Activated CD8-positive, alpha-beta T cell treated with anti-CD3 and anti-CD28 coated beads for 36 hours (primary cell): ENCODE measurements around the gene KIRREL3. TPM values are rescaled to one million over a fixed set of nuclear protein-coding genes. Genes with fewer than 3 reads are reported as not detected.

Experiments
- ATAC-seq: fragments of 200-7000 bp; cut with Tn5 transposase; one replicate; pipeline ENCODE4 v1.10.0; 2021; ENCODE audit warnings: mild to moderate bottlenecking, moderate library complexity
- CTCF ChIA-PET: fragments of 350-600 bp; sonication (Branson Sonifier 250); formaldehyde crosslinking; loops from one replicate; lab custom pipeline; 2021; ENCODE audit warnings: antibody characterized with exemption; lab: Charles Lee
- POLR2A ChIA-PET: fragments of 350-600 bp; sonication (Branson Sonifier 250); formaldehyde crosslinking; loops from one replicate; lab custom pipeline; 2021; ENCODE audit warnings: antibody characterized with exemption; lab: Charles Lee
- DNase-seq: peaks from one replicate; pipeline ENCODE4 v3.0.0-alpha.2; 2020
- H3K27ac Mint-ChIP-seq: one replicate; pipeline ENCODE4 v1.8.0; 2021; ENCODE audit warnings: mild to moderate bottlenecking, mixed read lengths
- H3K27me3 Mint-ChIP-seq: one replicate; pipeline ENCODE4 v1.8.0; 2021; ENCODE audit warnings: mixed read lengths
- H3K36me3 Mint-ChIP-seq: one replicate; pipeline ENCODE4 v1.8.0; 2021; ENCODE audit warnings: low read depth, mixed read lengths
- H3K4me1 Mint-ChIP-seq: one replicate; pipeline ENCODE4 v1.8.0; 2021; ENCODE audit warnings: low read depth, mixed read lengths
- H3K4me3 Mint-ChIP-seq: one replicate; pipeline ENCODE4 v1.8.0; 2021; ENCODE audit warnings: mild to moderate bottlenecking, moderate library complexity, mixed read lengths
- H3K9me3 Mint-ChIP-seq: one replicate; pipeline ENCODE4 v1.8.0; 2021; ENCODE audit warnings: mixed read lengths
- intact Hi-C: fragments of 100-400 bp; cut with micrococcal nuclease; formaldehyde crosslinking; loops from one replicate; pipeline ENCODE4 v1.10.0; 2022
- total RNA-seq, 2 experiments: library from RNA; stranded (reverse); gene quantifications; one replicate each; pipeline ENCODE4 v1.2.3, GENCODE V29; 2021
- TF ChIP-seq, protein P1 (sequence below): fragments of 200-600 bp; IDR thresholded peaks from one replicate; pipeline ENCODE4 v1.8.0; 2022; ENCODE audit warnings: antibody characterized with exemption, mild to moderate bottlenecking

The KIRREL3 gene
- total RNA-seq, 2 experiments from 2014 or later, result not detected

DNA sequence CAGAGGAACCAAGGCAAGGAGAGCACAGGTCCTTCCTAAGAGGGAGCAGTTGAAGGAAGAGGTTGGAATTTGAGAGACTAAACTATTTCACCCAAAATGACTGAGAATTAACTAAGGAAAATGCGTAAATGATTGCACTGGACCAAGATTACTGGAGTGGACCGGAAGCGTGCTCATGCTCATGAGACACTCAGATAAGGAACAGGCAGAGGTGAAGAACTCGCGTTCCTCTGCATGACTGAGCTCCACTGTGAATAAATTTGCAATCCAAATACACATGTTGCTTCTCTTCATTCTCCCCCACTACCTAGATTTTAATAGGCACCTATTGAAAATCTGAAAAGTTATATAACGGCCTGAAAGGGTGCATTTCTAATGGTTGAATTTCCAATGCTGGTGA lies 207.0 kb downstream of the KIRREL3 start:
- Mint-ChIP-seq H3K27me3 (peaks cover 3% of the 10 kb centered on the region), H3K4me1 (no peaks in the 10 kb centered on the region), H3K4me3 (no peak overlapping the region), H3K9me3 (no peaks in the 10 kb centered on the region), H3K36me3 (no peaks in the 10 kb centered on the region), H3K27ac (no peak overlapping the region)
- TF ChIP-seq, protein P1, sequence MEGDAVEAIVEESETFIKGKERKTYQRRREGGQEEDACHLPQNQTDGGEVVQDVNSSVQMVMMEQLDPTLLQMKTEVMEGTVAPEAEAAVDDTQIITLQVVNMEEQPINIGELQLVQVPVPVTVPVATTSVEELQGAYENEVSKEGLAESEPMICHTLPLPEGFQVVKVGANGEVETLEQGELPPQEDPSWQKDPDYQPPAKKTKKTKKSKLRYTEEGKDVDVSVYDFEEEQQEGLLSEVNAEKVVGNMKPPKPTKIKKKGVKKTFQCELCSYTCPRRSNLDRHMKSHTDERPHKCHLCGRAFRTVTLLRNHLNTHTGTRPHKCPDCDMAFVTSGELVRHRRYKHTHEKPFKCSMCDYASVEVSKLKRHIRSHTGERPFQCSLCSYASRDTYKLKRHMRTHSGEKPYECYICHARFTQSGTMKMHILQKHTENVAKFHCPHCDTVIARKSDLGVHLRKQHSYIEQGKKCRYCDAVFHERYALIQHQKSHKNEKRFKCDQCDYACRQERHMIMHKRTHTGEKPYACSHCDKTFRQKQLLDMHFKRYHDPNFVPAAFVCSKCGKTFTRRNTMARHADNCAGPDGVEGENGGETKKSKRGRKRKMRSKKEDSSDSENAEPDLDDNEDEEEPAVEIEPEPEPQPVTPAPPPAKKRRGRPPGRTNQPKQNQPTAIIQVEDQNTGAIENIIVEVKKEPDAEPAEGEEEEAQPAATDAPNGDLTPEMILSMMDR, result no peak
- ATAC-seq (no peak), DNase-seq (no peak)
- intact Hi-C loops, result no loop called here
- ChIA-PET POLR2A (no interaction called here), CTCF (no interaction called here)

DNA sequence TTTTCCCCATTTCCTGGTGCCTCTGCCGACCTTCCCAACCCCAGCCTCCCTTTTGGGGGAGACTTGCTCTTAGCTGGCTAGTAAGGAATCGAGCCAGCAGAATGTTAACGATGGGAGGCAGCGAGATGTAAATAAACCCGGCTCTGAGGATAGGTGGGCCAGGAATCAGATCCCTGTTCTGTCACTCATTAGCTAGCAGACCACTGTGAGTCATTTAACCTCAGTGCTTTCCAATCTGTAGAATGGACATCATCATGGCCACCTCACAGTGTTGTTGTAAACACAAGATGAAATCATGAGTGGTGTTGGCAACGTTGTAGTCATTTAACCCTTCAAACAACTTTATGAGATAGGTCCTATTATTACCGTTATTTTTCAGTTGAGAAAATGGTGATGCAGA lies 208.6 kb downstream of the KIRREL3 start:
- intact Hi-C loops, result no loop called here

DNA sequence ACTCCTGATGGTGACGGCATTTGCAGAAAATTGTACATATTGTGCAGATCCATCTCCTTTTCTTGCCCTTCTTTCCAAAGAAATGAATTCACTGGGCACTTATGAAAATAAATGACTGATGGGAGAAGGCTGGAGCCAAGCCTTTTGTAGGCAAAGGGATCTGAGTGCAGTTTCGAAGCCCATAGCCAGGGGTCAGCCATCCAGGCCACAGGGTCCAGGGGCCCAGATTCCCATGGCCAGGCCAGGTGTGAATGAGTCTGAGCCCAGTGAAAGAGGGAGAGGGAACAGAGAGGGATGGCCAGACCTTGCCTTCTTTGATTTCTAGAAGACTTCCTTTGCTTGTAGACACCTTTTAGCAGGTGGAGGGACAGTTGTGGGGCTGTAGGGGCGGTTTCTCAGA lies 209.1 kb downstream of the KIRREL3 start:
- Mint-ChIP-seq H3K27me3 (peaks cover 3% of the 10 kb centered on the region), H3K9me3 (no peaks in the 10 kb centered on the region), H3K36me3 (no peaks in the 10 kb centered on the region), H3K4me1 (no peaks in the 10 kb centered on the region), H3K27ac (no peak overlapping the region), H3K4me3 (no peak overlapping the region)
- DNase-seq (no peak), ATAC-seq (no peak)
- ChIA-PET CTCF (no interaction called here), POLR2A (no interaction called here)
- TF ChIP-seq, protein P1, result no peak
- intact Hi-C loops, result no loop called here

More for the DNA sequence above, 208.6 kb downstream of the KIRREL3 start:
- TF ChIP-seq, protein P1, result no peak
- Mint-ChIP-seq H3K4me1 (no peaks in the 10 kb centered on the region), H3K27me3 (peaks cover 3% of the 10 kb centered on the region), H3K27ac (no peak overlapping the region), H3K9me3 (no peaks in the 10 kb centered on the region), H3K36me3 (no peaks in the 10 kb centered on the region), H3K4me3 (no peak overlapping the region)
- DNase-seq (no peak), ATAC-seq (no peak)
- CTCF ChIA-PET, result no interaction called here
- POLR2A ChIA-PET, result no interaction called here

DNA sequence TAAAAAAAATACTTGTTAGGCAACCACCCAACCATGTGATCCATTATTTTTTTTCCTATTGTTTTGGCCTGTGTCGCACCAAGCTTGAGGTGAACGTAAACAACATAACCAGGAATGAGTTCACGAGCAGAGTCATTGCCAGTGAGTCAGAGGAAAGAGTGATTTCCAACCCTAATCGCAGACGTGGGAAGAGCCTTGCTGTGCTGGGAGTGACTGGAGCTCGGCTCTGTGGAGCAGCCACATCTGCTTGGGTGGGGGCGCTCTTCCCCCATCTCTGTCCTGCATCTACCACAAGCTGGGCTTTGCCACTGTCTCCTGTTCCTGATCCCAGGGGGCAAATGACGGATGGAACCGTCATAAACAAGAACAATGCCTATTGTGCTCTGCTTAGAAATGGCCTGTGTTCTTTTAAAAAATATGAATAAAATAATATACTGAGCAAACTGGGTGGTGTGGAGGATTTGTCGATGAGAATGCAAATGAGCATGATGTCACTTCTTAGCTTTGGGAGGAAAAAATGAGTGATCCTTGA lies 210.0 kb downstream of the KIRREL3 start:
- no peaks in the 10 kb centered on the region for H3K4me1 Mint-ChIP-seq

DNA sequence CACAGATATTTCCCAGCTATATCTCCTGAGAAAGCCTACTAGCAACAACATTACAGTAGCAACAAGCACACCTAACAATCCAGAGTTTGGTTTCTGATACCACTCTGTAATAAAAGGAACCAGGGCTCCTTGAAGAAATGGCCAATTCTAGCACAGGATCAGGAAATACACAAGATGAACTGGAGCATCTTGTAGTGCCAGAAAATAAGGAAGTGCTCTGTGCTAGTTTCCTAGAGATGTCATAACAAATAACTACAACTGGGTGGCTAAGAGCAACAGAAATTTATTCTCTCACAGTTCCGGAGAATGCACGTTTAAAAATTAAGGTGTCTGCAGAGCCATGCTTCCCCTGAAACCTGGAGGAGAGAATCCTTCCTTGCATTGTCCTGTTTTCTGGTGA lies 217.8 kb downstream of the KIRREL3 start:
- ATAC-seq (no peak), DNase-seq (no peak)
- CTCF ChIA-PET, result no interaction called here
- intact Hi-C loops, result no loop called here
- Mint-ChIP-seq H3K4me3 (no peak overlapping the region), H3K27ac (no peak overlapping the region), H3K9me3 (no peaks in the 10 kb centered on the region), H3K4me1 (no peaks in the 10 kb centered on the region), H3K27me3 (peaks cover 9% of the 10 kb centered on the region), H3K36me3 (no peaks in the 10 kb centered on the region)
- TF ChIP-seq, protein P1, result no peak
- POLR2A ChIA-PET, result no interaction called here

More for the DNA sequence above, 210.0 kb downstream of the KIRREL3 start:
- H3K27me3 Mint-ChIP-seq, result peaks cover 3% of the 10 kb centered on the region
- DNase-seq, result no peak
- TF ChIP-seq, protein P1, result no peak
- POLR2A ChIA-PET, result no interaction called here
- ATAC-seq, result no peak
- intact Hi-C loops, result no loop called here
- no peak overlapping the region for H3K27ac Mint-ChIP-seq
- CTCF ChIA-PET, result interaction anchor here (1.2 kb wide), 1 partner anchor 199 kb away, joined by 3 read pairs; no protein-coding TSS in a partner anchor
- no peak overlapping the region for H3K4me3 Mint-ChIP-seq
- no peaks in the 10 kb centered on the region for H3K36me3 Mint-ChIP-seq
- H3K9me3 Mint-ChIP-seq, result no peaks in the 10 kb centered on the region
